ENCODE results near the gene SELENOF.

GRCh38 chr1:86938855-86939254 is 24.9 kb upstream of the SELENOF start:
- no peak for TF ChIP-seq CTCF (IDR thresholded peaks at IDR 0.05)
- TF ChIP-seq POLR2A (IDR thresholded peaks at IDR 0.05): no peak

All from Peyer's patch (tissue), 4 donors.